Measurements from ENCODE around the gene MIA.
"Not testable (repeated sequence)": the region's sequence is repeated elsewhere in the genome, so short reads cannot be mapped to it uniquely, and the experiment has no call there.

- not testable (repeated sequence) for TF ChIP-seq CBX5 (IDR thresholded peaks at IDR 0.05; ENCODE audit: low read depth, low read length); YY1 (IDR thresholded peaks at IDR 0.05; ENCODE audit: low read depth, low read length); POLR2AphosphoS5 (IDR thresholded peaks at IDR 0.05; ENCODE audit: low read depth, low read length); TEAD4 (IDR thresholded peaks at IDR 0.05; ENCODE audit: low read depth, low read length); EZH2 (IDR thresholded peaks at IDR 0.05; ENCODE audit: low read depth, low read length, severe bottlenecking); EP300 (IDR thresholded peaks at IDR 0.05; ENCODE audit: borderline replicate concordance in 1 of 2, low read depth in 2 of 2, low read length in 2 of 2); POLR2A (IDR thresholded peaks at IDR 0.05; ENCODE audit: control extremely low read depth in 1 of 2, low read depth in 2 of 2, low read length in 2 of 2); BRCA1 (IDR thresholded peaks at IDR 0.05; ENCODE audit: low read depth, low read length); CEBPB (IDR thresholded peaks at IDR 0.05; ENCODE audit: low read depth, low read length); MAX (IDR thresholded peaks at IDR 0.05); SUZ12 (IDR thresholded peaks at IDR 0.05; ENCODE audit: low read length)
- TF ChIP-seq CTCF (IDR thresholded peaks at IDR 0.05; ENCODE audit: control extremely low read depth in 1 of 3, insufficient read depth in 1 of 3, low read depth in 1 of 3, low read length in 3 of 3): peak in 2 of 3 experiments; percentile 41 to 48; a peak in 2 of 4 replicates
Measured at GRCh38 chr19:40819479-40820234, 44.3 kb downstream of the MIA start.

Data from H1 (cell line).